Endothelial cell of umbilical vein (primary cell): ENCODE results near the gene CNTF. TPM values are rescaled to one million over a fixed set of nuclear protein-coding genes. Genes with fewer than 3 reads are reported as not detected.

Experiments used
- BruUV-seq: library from RNA; stranded (reverse); fragments of 400-500 nt; replicated peaks from 2 replicates; lab custom pipeline; 2021; lab: Mats Ljungman, UMichigan
- CTCF ChIA-PET: fragments of 300-600, 350-600 bp; sonication (Branson Sonifier 250); formaldehyde crosslinking; loops from one replicate; lab custom pipeline; 2021; ENCODE audit warnings: antibody characterized with exemption, inconsistent platforms; lab: Charles Lee
- POLR2A ChIA-PET: fragments of 300-600, 350-600 bp; sonication (Branson Sonifier 250); formaldehyde crosslinking; loops from one replicate; lab custom pipeline; 2021; ENCODE audit warnings: antibody characterized with exemption, inconsistent platforms; lab: Charles Lee
- DNase-seq: peaks from one replicate; pipeline ENCODE4 v3.0.0-alpha.2; 2011; ENCODE audit warnings: low read depth, low spot score
- FAIRE-seq: peaks from 2 replicates; lab custom pipeline; 2011; peaks lifted over from hg19 to GRCh38; lab: Jason Lieb, UNC
- H2AFZ ChIP-seq: 2 replicates; pipeline ENCODE4 v1.6.0; 2012; ENCODE audit warnings: low read depth, low read length, control low read depth, inconsistent platforms
- H3K27ac ChIP-seq: 2 replicates; pipeline ENCODE4 v1.5.1; 2011; ENCODE audit warnings: low read depth, mild to moderate bottlenecking, control low read depth, low read length, moderate library complexity; ENCODE audit not compliant: insufficient read depth
- H3K27me3 ChIP-seq, 2 experiments: 2 replicates each; pipeline versions ENCODE4 v1.6.0 to v1.6.1; 2011; ENCODE audit warnings: low read length in 2 of 2, mixed read lengths in 1 of 2; ENCODE audit not compliant: control insufficient read depth in 2 of 2, insufficient read depth in 2 of 2
- H3K36me3 ChIP-seq, 2 experiments: 2 replicates in 1 of 2; 3 replicates in 1 of 2; pipeline ENCODE4 v1.5.1; 2011; ENCODE audit warnings: low read length in 2 of 2, mild to moderate bottlenecking in 1 of 2, moderate library complexity in 1 of 2; ENCODE audit not compliant: control insufficient read depth in 2 of 2, insufficient read depth in 2 of 2; ENCODE audit errors: extremely low read depth in 1 of 2
- H3K4me1 ChIP-seq: 3 replicates; pipeline ENCODE4 v1.5.1; 2011; ENCODE audit warnings: mild to moderate bottlenecking, low read length; ENCODE audit not compliant: control insufficient read depth, insufficient read depth; ENCODE audit errors: extremely low read depth
- H3K4me2 ChIP-seq: 2 replicates; pipeline ENCODE4 v1.6.1; 2011; ENCODE audit warnings: low read length, control low read depth, mixed read lengths; ENCODE audit not compliant: insufficient read depth
- H3K4me3 ChIP-seq, 3 experiments: fragments of 200-600 bp in 1 of 3; sonication (generic), shearing (Covaris generic) in 1 of 3; replicated peaks in 1 of 3; 2 replicates each; pipeline ENCODE4 v1.5.1; 2011 to 2016; ENCODE audit warnings: control low read depth in 3 of 3, low read length in 3 of 3, mild to moderate bottlenecking in 2 of 3, inconsistent platforms in 1 of 3, low read depth in 1 of 3, moderate library complexity in 1 of 3; ENCODE audit not compliant: insufficient read depth in 1 of 3
- H3K79me2 ChIP-seq: 2 replicates; pipeline ENCODE4 v1.6.0; 2012; ENCODE audit warnings: low read length, inconsistent platforms; ENCODE audit not compliant: control insufficient read depth, insufficient read depth
- H3K9ac ChIP-seq: replicated peaks from 2 replicates; pipeline ENCODE3; 2011; ENCODE audit warnings: low read length, control low read depth; ENCODE audit not compliant: insufficient read depth; ENCODE audit errors: extremely low read depth
- H3K9me1 ChIP-seq: replicated peaks from 3 replicates; pipeline ENCODE4 v1.6.0; 2011; ENCODE audit warnings: mild to moderate bottlenecking, low read length; ENCODE audit not compliant: control insufficient read depth, insufficient read depth; ENCODE audit errors: extremely low read depth
- H3K9me3 ChIP-seq: replicated peaks from 2 replicates; pipeline ENCODE4 v1.5.1; 2012; ENCODE audit warnings: low read length, inconsistent platforms; ENCODE audit not compliant: control insufficient read depth, insufficient read depth
- H4K20me1 ChIP-seq: replicated peaks from 2 replicates; pipeline ENCODE3; 2011; ENCODE audit warnings: mild to moderate bottlenecking, low read length; ENCODE audit not compliant: control insufficient read depth, insufficient read depth; ENCODE audit errors: extremely low read depth
- EZH2 ChIP-seq: IDR thresholded peaks from 2 replicates; pipeline ENCODE4 v1.6.1; 2012; ENCODE audit warnings: borderline replicate concordance, low read depth, mild to moderate bottlenecking, moderate library complexity, low read length, inconsistent platforms; ENCODE audit not compliant: severe bottlenecking
- FOS ChIP-seq: IDR thresholded peaks from 2 replicates; pipeline ENCODE4 v1.6.1; 2011; ENCODE audit warnings: mild to moderate bottlenecking, low read length, moderate library complexity, borderline replicate concordance; ENCODE audit not compliant: insufficient read depth
- GATA2 ChIP-seq: IDR thresholded peaks from 2 replicates; pipeline ENCODE4 v1.7.0; 2011; ENCODE audit warnings: low read depth, mild to moderate bottlenecking, moderate library complexity, mixed read lengths, low read length; ENCODE audit not compliant: insufficient read length, insufficient read depth
- JUN ChIP-seq: IDR thresholded peaks from 2 replicates; pipeline ENCODE4 v1.6.1; 2011; ENCODE audit warnings: borderline replicate concordance, low read depth; ENCODE audit not compliant: insufficient read length, insufficient read depth
- MYC ChIP-seq: IDR thresholded peaks from one replicate; pipeline ENCODE4 v1.6.1; 2011; ENCODE audit warnings: mild to moderate bottlenecking, low read depth, low read length
- POLR2A ChIP-seq: IDR thresholded peaks from 2 replicates; pipeline ENCODE4 v1.6.1; 2012; ENCODE audit warnings: low read depth, mild to moderate bottlenecking, control low read depth, low read length
- POLR2AphosphoS5 ChIP-seq: IDR thresholded peaks from 2 replicates; pipeline ENCODE4 v1.6.1; 2012; ENCODE audit warnings: low read depth, mild to moderate bottlenecking, control low read depth, low read length, moderate library complexity; ENCODE audit not compliant: insufficient read depth
- dilution Hi-C: fragments of 300-500 bp; cut with MboI; formaldehyde crosslinking; loops from one replicate; pipeline ENCODE4 v1.15.0; 2019; ENCODE audit warnings: low sequenced_read_pairs; ENCODE audit not compliant: extremely low pct_ligation_motif_present
- intact Hi-C: fragments of 100-400 bp; cut with micrococcal nuclease; formaldehyde crosslinking; loops from one replicate; pipeline ENCODE4 v1.10.0; 2022
- polyA plus RNA-seq, 4 experiments: library from polyadenylated mRNA; depleted of rRNA in 3 of 4; stranded (reverse) in 3 of 4; unstranded in 1 of 4; fragments of >200 nt; gene quantifications; 2 replicates each; pipeline versions ENCODE4 v1.2.1 to v1.2.3, GENCODE V29; 2011 to 2012; ENCODE audit warnings: missing spikeins in 1 of 4
- total RNA-seq: library from RNA; stranded (reverse); gene quantifications from 2 replicates; pipeline ENCODE4 v1.2.3, GENCODE V29; 2021
- TF ChIP-seq, protein P1 (sequence below): IDR thresholded peaks from 2 replicates; pipeline ENCODE4 v1.6.1; 2011; ENCODE audit not compliant: insufficient read depth, insufficient read length
- TF ChIP-seq, protein P2 (sequence below), 2 donors: IDR thresholded peaks; 1 replicate in 1 of 2; 2 replicates in 1 of 2; pipeline ENCODE4 v1.5.1; 2011; ENCODE audit warnings: low read length in 2 of 2, mild to moderate bottlenecking in 2 of 2, moderate library complexity in 2 of 2, control low read depth in 1 of 2, inconsistent platforms in 1 of 2, low read depth in 1 of 2; ENCODE audit not compliant: insufficient read depth in 1 of 2; ENCODE audit errors: extremely low read depth in 1 of 2

Gene CNTF
- total and polyA plus RNA-seq, 2 donors (not counting 3 experiments of a cell fraction or from before 2014, with no cell fraction given): 0.84 to 3.3 TPM

DNA sequence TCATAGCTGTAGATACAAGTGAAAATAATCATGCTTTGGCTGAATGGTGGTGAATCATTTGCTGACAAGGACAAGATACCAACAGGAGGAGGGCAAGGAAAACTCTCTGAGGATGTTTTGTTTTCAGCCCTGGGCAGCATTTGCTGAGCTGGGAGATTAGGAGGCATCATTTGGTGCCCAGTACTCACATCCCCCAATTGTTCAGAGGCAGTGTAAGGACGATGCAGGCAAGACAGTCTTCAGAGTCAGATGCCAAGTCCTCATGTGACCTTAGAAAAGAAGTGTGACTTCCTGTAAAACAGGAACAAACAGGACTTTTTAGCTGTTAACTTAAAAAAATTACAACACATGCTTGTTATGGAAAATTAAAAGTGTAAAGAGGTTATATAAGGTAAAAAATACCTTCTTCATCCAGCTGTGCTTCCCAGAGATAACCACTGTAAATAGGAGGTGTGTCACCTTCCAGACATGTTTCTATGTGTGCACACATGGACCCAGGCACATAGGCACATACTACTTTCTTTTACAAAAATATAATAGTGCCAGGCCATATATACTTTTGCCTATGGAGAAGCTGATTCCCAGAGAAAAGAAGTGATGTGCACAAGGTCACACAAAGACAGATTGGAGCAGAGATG, 18.0 kb downstream of the CNTF start:
- no peak for DNase-seq
- FAIRE-seq: no peak
- H3K27ac ChIP-seq: no peak overlapping the region
- no peak overlapping the region for H3K4me3 ChIP-seq
- H2AFZ ChIP-seq: no peak overlapping the region
- H3K9me1 ChIP-seq: no peaks in the 10 kb centered on the region
- H4K20me1 ChIP-seq: no peaks in the 10 kb centered on the region
- ChIA-PET POLR2A (no interaction called here), CTCF (interaction anchor here (1.2 to 2.5 kb wide), 3 partner anchors 11 to 495 kb away, joined by 3 to 7 read pairs (median 3); no protein-coding TSS in a partner anchor)
- H3K4me2 ChIP-seq: no peak overlapping the region
- H3K9me3 ChIP-seq: no peaks in the 10 kb centered on the region
- dilution Hi-C loops (no loop called here), intact Hi-C loops (no loop called here)
- no peaks in the 10 kb centered on the region for H3K36me3 ChIP-seq
- BruUV-seq: no TSS peak
- H3K79me2 ChIP-seq: no peaks in the 10 kb centered on the region
- H3K4me1 ChIP-seq: no peaks in the 10 kb centered on the region
- H3K9ac ChIP-seq: no peak overlapping the region
- TF ChIP-seq POLR2A: no peak
- no peak for TF ChIP-seq EZH2
- TF ChIP-seq, protein P1, sequence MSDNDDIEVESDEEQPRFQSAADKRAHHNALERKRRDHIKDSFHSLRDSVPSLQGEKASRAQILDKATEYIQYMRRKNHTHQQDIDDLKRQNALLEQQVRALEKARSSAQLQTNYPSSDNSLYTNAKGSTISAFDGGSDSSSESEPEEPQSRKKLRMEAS: no peak
- no peak for TF ChIP-seq JUN
- TF ChIP-seq, protein P2, sequence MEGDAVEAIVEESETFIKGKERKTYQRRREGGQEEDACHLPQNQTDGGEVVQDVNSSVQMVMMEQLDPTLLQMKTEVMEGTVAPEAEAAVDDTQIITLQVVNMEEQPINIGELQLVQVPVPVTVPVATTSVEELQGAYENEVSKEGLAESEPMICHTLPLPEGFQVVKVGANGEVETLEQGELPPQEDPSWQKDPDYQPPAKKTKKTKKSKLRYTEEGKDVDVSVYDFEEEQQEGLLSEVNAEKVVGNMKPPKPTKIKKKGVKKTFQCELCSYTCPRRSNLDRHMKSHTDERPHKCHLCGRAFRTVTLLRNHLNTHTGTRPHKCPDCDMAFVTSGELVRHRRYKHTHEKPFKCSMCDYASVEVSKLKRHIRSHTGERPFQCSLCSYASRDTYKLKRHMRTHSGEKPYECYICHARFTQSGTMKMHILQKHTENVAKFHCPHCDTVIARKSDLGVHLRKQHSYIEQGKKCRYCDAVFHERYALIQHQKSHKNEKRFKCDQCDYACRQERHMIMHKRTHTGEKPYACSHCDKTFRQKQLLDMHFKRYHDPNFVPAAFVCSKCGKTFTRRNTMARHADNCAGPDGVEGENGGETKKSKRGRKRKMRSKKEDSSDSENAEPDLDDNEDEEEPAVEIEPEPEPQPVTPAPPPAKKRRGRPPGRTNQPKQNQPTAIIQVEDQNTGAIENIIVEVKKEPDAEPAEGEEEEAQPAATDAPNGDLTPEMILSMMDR (IDR thresholded peaks at IDR 0.05; ENCODE audit: extremely low read depth in 1 of 2, insufficient read depth in 1 of 2, low read depth in 1 of 2, low read length in 2 of 2): no peak
- TF ChIP-seq MYC: no peak
- no peak for TF ChIP-seq FOS
- no peak for TF ChIP-seq GATA2
- TF ChIP-seq POLR2AphosphoS5: no peak
- peaks cover 4 to 18% of the 10 kb centered on the region in 2 experiments for H3K27me3 ChIP-seq
